Erythroblast (primary cell): ENCODE results near the gene FOXC1.

Experiments
- GATA1 ChIP-seq: IDR thresholded peaks from 2 replicates; pipeline ENCODE4 v1.6.1; 2011; ENCODE audit warnings: low read depth, mild to moderate bottlenecking, control low read depth, low read length, moderate library complexity
- POLR2A ChIP-seq: IDR thresholded peaks from 2 replicates; pipeline ENCODE4 v1.6.1; 2011; ENCODE audit warnings: mild to moderate bottlenecking, low read length

GRCh38 chr6:1572892-1573291 lies 36.8 kb upstream of the FOXC1 start:
- TF ChIP-seq POLR2A (no peak), GATA1 (no peak)
